Measurements from ENCODE around the gene FOXN4.

Gene FOXN4

DNA sequence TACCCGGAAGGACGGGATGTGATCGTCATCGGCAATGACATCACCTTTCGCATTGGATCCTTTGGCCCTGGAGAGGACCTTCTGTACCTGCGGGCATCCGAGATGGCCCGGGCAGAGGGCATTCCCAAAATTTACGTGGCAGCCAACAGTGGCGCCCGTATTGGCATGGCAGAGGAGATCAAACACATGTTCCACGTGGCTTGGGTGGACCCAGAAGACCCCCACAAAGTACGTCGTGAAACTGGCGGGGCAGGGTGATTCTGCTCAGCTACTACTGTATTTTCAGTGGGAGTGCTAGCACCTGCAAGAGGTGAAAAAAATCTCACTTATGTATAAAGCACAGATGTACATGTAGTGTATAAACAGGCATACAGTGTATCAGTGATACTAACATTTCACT, 62.9 kb downstream of the FOXN4 start:
- POLR2A ChIA-PET: no interaction called here
- TF ChIP-seq, protein P1, sequence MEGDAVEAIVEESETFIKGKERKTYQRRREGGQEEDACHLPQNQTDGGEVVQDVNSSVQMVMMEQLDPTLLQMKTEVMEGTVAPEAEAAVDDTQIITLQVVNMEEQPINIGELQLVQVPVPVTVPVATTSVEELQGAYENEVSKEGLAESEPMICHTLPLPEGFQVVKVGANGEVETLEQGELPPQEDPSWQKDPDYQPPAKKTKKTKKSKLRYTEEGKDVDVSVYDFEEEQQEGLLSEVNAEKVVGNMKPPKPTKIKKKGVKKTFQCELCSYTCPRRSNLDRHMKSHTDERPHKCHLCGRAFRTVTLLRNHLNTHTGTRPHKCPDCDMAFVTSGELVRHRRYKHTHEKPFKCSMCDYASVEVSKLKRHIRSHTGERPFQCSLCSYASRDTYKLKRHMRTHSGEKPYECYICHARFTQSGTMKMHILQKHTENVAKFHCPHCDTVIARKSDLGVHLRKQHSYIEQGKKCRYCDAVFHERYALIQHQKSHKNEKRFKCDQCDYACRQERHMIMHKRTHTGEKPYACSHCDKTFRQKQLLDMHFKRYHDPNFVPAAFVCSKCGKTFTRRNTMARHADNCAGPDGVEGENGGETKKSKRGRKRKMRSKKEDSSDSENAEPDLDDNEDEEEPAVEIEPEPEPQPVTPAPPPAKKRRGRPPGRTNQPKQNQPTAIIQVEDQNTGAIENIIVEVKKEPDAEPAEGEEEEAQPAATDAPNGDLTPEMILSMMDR (IDR thresholded peaks at IDR 0.05; ENCODE audit: insufficient read depth, low read length, missing control alignments): no peak
- DNase-seq (ENCODE audit: low read depth, low spot score): no peak
- H3K4me3 ChIP-seq (ENCODE audit: low read depth, low read length): no peak overlapping the region
- CTCF ChIA-PET: interaction anchor here (1.3 to 1.4 kb wide), 2 partner anchors 13 to 148 kb away, joined by 3 to 4 read pairs; no protein-coding TSS in a partner anchor

DNA sequence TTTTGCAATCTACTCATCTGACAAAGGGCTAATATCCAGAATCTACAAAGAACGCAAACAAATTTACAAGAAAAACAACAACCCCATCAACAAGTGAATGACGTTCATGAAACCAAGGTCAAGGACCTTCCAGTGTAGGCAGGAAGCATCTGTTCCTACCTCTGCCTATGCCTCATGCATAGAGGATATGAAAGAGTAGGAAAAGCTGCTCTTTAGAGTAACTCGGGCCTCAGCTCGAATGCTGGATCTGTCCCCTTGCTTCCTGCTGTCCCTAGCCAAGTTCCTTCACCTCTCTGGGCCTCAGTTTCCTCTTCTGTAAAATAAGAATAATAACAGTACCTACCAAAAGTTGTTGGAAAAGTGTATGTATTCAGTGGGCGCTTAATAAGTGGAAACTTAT, 65.0 kb downstream of the FOXN4 start:
- TF ChIP-seq, protein P1 (IDR thresholded peaks at IDR 0.05; ENCODE audit: insufficient read depth, low read length, missing control alignments): no peak
- POLR2A ChIA-PET: no interaction called here
- CTCF ChIA-PET: no interaction called here
- H3K4me3 ChIP-seq (ENCODE audit: low read depth, low read length): no peak overlapping the region
- no peak for DNase-seq (ENCODE audit: low read depth, low spot score)

DNA sequence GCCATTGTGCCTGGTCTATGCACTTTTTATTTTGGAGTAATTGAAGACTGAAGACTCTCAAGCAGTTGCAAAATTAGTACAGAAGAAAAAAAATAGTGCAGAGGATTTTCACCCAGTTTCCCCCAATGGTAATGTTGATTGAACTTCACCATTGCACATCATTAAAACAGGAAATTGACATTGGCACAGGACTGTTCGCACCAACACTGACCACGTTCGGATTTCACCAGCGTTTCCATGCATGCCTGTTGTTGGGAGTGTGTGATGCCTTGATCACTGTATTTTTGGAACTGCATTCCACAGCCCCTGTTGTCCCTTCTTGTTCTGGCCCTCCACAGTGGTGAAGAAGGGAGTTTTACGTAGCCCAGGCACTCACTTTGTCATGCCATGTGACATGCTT, 67.1 kb downstream of the FOXN4 start:
- POLR2A ChIA-PET: no interaction called here
- H3K4me3 ChIP-seq (ENCODE audit: low read depth, low read length): no peak overlapping the region
- DNase-seq (ENCODE audit: low read depth, low spot score): no peak
- CTCF ChIA-PET: no interaction called here
- TF ChIP-seq, protein P1 (IDR thresholded peaks at IDR 0.05; ENCODE audit: insufficient read depth, low read length, missing control alignments): no peak

DNA sequence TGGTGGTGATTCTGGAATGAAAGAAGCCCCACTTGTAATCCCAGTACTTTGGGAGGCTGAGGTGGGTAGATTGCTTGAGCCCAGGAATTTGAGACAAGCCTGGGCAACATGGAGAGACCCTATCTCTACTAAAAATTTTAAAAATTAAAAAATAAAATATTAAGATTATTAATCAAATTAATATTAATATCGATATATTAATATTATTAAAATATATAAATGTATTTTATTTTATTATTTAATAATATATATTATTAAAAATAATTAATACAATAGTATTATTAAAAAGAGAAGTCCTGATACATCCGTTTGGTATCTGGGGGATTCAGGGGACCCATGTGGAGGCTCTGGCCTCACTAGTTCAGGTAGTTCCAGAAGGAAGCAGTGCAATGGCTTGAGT, 68.7 kb downstream of the FOXN4 start:
- no peak overlapping the region for H3K4me3 ChIP-seq (ENCODE audit: low read depth, low read length)
- no peak for DNase-seq (ENCODE audit: low read depth, low spot score)
- POLR2A ChIA-PET: no interaction called here
- TF ChIP-seq, protein P1 (IDR thresholded peaks at IDR 0.05; ENCODE audit: insufficient read depth, low read length, missing control alignments): no peak
- CTCF ChIA-PET: no interaction called here

DNA sequence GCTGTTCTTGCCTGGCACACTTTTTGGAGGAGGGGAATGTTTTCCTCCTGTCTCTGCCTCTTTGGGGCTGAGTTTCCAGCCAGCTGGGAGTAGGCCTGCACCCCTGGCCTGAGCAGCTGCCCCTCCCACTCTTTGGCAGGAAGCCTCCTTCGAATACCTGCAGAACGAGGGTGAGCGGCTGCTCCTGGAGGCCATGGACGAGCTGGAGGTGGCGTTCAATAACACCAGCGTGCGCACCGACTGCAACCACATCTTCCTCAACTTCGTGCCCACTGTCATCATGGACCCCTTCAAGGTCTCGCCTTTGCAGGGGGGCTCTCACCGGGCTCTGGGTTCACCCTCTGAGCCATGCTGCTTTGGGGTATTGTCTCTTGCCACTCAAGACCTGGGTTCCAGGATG, 69.4 kb downstream of the FOXN4 start:
- no peak overlapping the region for H3K4me3 ChIP-seq (ENCODE audit: low read depth, low read length)
- CTCF ChIA-PET: interaction anchor here (2.3 kb wide), 1 partner anchor 24 kb away, joined by 6 read pairs; no protein-coding TSS in a partner anchor
- POLR2A ChIA-PET: no interaction called here
- no peak for DNase-seq (ENCODE audit: low read depth, low spot score)
- TF ChIP-seq, protein P1 (IDR thresholded peaks at IDR 0.05; ENCODE audit: insufficient read depth, low read length, missing control alignments): no peak

DNA sequence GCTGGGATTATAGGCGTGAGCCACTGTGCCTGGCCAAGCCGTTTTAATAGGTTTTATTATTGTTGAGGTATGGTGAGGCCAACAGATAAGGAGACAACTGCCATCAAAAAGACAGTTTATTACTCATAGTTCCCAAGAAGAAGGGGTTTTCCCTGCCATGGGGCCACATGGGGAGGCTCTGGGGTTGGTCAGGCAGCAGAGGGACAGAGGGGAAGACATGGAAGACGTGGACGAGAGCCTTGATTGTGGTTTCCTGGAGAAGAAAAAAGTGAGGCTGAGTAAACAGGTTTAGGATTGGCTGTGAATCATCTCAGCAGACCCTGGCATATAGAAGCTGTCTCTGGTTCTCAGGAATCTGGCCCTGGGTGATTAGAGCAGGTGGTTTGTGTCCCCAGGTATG, 69.9 kb downstream of the FOXN4 start:
- ChIA-PET POLR2A (no interaction called here), CTCF (interaction anchor here (2.3 kb wide), 1 partner anchor 24 kb away, joined by 6 read pairs; no protein-coding TSS in a partner anchor)
- no peak for DNase-seq (ENCODE audit: low read depth, low spot score)
- TF ChIP-seq, protein P1 (IDR thresholded peaks at IDR 0.05; ENCODE audit: insufficient read depth, low read length, missing control alignments): no peak
- no peak overlapping the region for H3K4me3 ChIP-seq (ENCODE audit: low read depth, low read length)

Measured in AG04449 (cell line).